Measurements from ENCODE around the gene LINGO4. TPM values are rescaled to one million over a fixed set of nuclear protein-coding genes. Genes with fewer than 3 reads are reported as not detected.

Gene LINGO4
- total RNA-seq, 1 experiment from 2014 or later = not detected

- Histone ChIP-seq H3K4me3 (no peak overlapping the region), H4K20me1 (ENCODE audit: insufficient read depth) (no peaks in the 10 kb centered on the region), H3K79me2 (ENCODE audit: low read depth) (peaks cover 7% of the 10 kb centered on the region; the same call in 1 of the 2 replicates), H3K27ac (no peak overlapping the region), H3K4me2 (no peak overlapping the region), H3K9me3 (ENCODE audit: insufficient read depth, low read depth) (no peaks in the 10 kb centered on the region), H3F3A (ENCODE audit: insufficient read depth, low read depth) (peaks cover 2% of the 10 kb centered on the region; the same call in 1 of the 2 replicates), H3K27me3 (ENCODE audit: insufficient read depth, low read depth) (no peaks in the 10 kb centered on the region), H3K36me3 (ENCODE audit: low read depth) (no peaks in the 10 kb centered on the region), H3K4me1 (replicated peaks; ENCODE audit: insufficient read depth) (peaks cover 6% of the 10 kb centered on the region), H2AFZ (no peak overlapping the region), H3K9me2 (ENCODE audit: insufficient read depth) (no peaks in the 10 kb centered on the region)
- CTCF ChIA-PET = interaction anchor here (0.5 to 0.6 kb wide), 2 partner anchors 25 to 53 kb away, joined by 3 to 9 read pairs; no protein-coding TSS in a partner anchor
- no TSS peak for BruUV-seq (replicated peaks)
- peak in 1 of 2 experiments; percentile 30 for DNase-seq
- POLR2A ChIA-PET (ENCODE audit: unreplicated experiment) = interaction anchor here (0.6 to 0.7 kb wide), 2 partner anchors 8 to 91 kb away, joined by 3 to 4 read pairs; no protein-coding TSS in a partner anchor
- TF ChIP-seq EZH2 (IDR thresholded peaks at IDR 0.05; ENCODE audit: low read depth) = no peak
- intact Hi-C loops (cut with micrococcal nuclease; ENCODE audit: unreplicated experiment) = no loop called here
Measured at GRCh38 chr1:151846062-151846568, 40.9 kb upstream of the LINGO4 start.

- no peak overlapping the region for H3K4me3 ChIP-seq
- no peak for TF ChIP-seq EZH2 (IDR thresholded peaks at IDR 0.05; ENCODE audit: low read depth)
- no peak for TF ChIP-seq CTCF (conservative IDR thresholded peaks at IDR 0.05)
- H3K4me1 ChIP-seq (replicated peaks; ENCODE audit: insufficient read depth) = peaks cover 16% of the 10 kb centered on the region
- H3K27me3 ChIP-seq (ENCODE audit: insufficient read depth, low read depth) = no peaks in the 10 kb centered on the region
- H3F3A ChIP-seq (ENCODE audit: insufficient read depth, low read depth) = peaks cover 22% of the 10 kb centered on the region; the same call in 1 of the 2 replicates
- no peaks in the 10 kb centered on the region for H3K36me3 ChIP-seq (ENCODE audit: low read depth)
- no peak overlapping the region for H3K4me2 ChIP-seq
- no peaks in the 10 kb centered on the region for H3K9me3 ChIP-seq (ENCODE audit: insufficient read depth, low read depth)
- no peaks in the 10 kb centered on the region for H3K9me2 ChIP-seq (ENCODE audit: insufficient read depth)
- ChIA-PET POLR2A (ENCODE audit: unreplicated experiment) (interaction anchor here (0.6 kb wide), 1 partner anchor 268 kb away, joined by 3 read pairs; no protein-coding TSS in a partner anchor), CTCF (interaction anchor here (0.7 kb wide), 1 partner anchor 14 kb away, joined by 4 read pairs; no protein-coding TSS in a partner anchor)
- no peak overlapping the region for H2AFZ ChIP-seq
- BruUV-seq (replicated peaks) = no TSS peak
- no peak overlapping the region for H3K27ac ChIP-seq
- DNase-seq = no peak
- no peaks in the 10 kb centered on the region for H4K20me1 ChIP-seq (ENCODE audit: insufficient read depth)
- peaks cover 13% of the 10 kb centered on the region; the same call in 1 of the 2 replicates for H3K79me2 ChIP-seq (ENCODE audit: low read depth)
- intact Hi-C loops (cut with micrococcal nuclease; ENCODE audit: unreplicated experiment) = no loop called here
Measured at GRCh38 chr1:151843398-151843797, 38.2 kb upstream of the LINGO4 start.

- peak; percentile 22 to 32 for DNase-seq
- BruUV-seq (replicated peaks) = no TSS peak
- Histone ChIP-seq H3K9me3 (ENCODE audit: insufficient read depth, low read depth) (no peaks in the 10 kb centered on the region), H3K36me3 (ENCODE audit: low read depth) (no peaks in the 10 kb centered on the region), H3K9me2 (ENCODE audit: insufficient read depth) (no peaks in the 10 kb centered on the region), H3K4me3 (peak overlapping the region; percentile 57; the same call in 1 of the 2 replicates), H3K4me2 (peak overlapping the region; percentile 77), H3K79me2 (ENCODE audit: low read depth) (peaks cover 18% of the 10 kb centered on the region; the same call in 1 of the 2 replicates), H2AFZ (no peak overlapping the region), H4K20me1 (ENCODE audit: insufficient read depth) (no peaks in the 10 kb centered on the region), H3K27ac (peak overlapping the region; percentile 86; the same call in 1 of the 2 replicates), H3K4me1 (replicated peaks; ENCODE audit: insufficient read depth) (peaks cover 31% of the 10 kb centered on the region), H3K27me3 (ENCODE audit: insufficient read depth, low read depth) (no peaks in the 10 kb centered on the region), H3F3A (ENCODE audit: insufficient read depth, low read depth) (peaks cover 26% of the 10 kb centered on the region)
- TF ChIP-seq EZH2 (IDR thresholded peaks at IDR 0.05; ENCODE audit: low read depth) (no peak), CTCF (conservative IDR thresholded peaks at IDR 0.05) (no peak)
- intact Hi-C loops (cut with micrococcal nuclease; ENCODE audit: unreplicated experiment) = no loop called here
- CTCF ChIA-PET = no interaction called here
- POLR2A ChIA-PET (ENCODE audit: unreplicated experiment) = interaction anchor here (0.6 kb wide), 2 partner anchors 131 to 148 kb away, joined by 3 to 9 read pairs; no protein-coding TSS in a partner anchor
Measured at GRCh38 chr1:151841141-151841540, 35.9 kb upstream of the LINGO4 start.
